ENCODE results near the gene PDGFC. TPM values are rescaled to one million over a fixed set of nuclear protein-coding genes. Genes with fewer than 3 reads are reported as not detected.

Gene PDGFC
- total RNA-seq, 2 donors from 2014 or later = 3.9 to 8.3 TPM

- Histone ChIP-seq H3K9ac (ENCODE audit: low read depth in 2 of 2, low read length in 2 of 2) (no peak overlapping the region), H3K27me3 (no peaks in the 10 kb centered on the region), H3K27ac (no peak overlapping the region), H3K9me3 (no peaks in the 10 kb centered on the region), H3K36me3 (no peaks in the 10 kb centered on the region), H3K4me3 (no peak overlapping the region), H3K4me1 (no peaks in the 10 kb centered on the region)
- intact Hi-C loops (cut with DNase I) = no loop called here
- TF ChIP-seq CTCF (IDR thresholded peaks at IDR 0.05) = no peak
- DNase-seq = no peak
Measured at GRCh38 chr4:156983366-156983765, 11.8 kb upstream of the PDGFC start.

GRCh38 chr4:156981262-156981769 lies 9.7 kb upstream of the PDGFC start:
- H3K27me3 ChIP-seq = no peaks in the 10 kb centered on the region
- no peak for TF ChIP-seq CTCF (IDR thresholded peaks at IDR 0.05)
- no peak overlapping the region for H3K27ac ChIP-seq
- intact Hi-C loops (cut with DNase I) = no loop called here
- H3K36me3 ChIP-seq = no peaks in the 10 kb centered on the region
- H3K9ac ChIP-seq (ENCODE audit: low read depth in 2 of 2, low read length in 2 of 2) = no peak overlapping the region
- DNase-seq = no peak
- H3K9me3 ChIP-seq = no peaks in the 10 kb centered on the region
- no peaks in the 10 kb centered on the region for H3K4me1 ChIP-seq
- no peak overlapping the region for H3K4me3 ChIP-seq

- DNase-seq = no peak
- H3K9ac ChIP-seq (ENCODE audit: low read depth in 2 of 2, low read length in 2 of 2) = no peak overlapping the region
- H3K9me3 ChIP-seq = no peaks in the 10 kb centered on the region
- no peaks in the 10 kb centered on the region for H3K27me3 ChIP-seq
- H3K4me3 ChIP-seq = no peak overlapping the region
- no peaks in the 10 kb centered on the region for H3K4me1 ChIP-seq
- no peak for TF ChIP-seq CTCF (IDR thresholded peaks at IDR 0.05)
- intact Hi-C loops (cut with DNase I) = no loop called here
- no peaks in the 10 kb centered on the region for H3K36me3 ChIP-seq
- no peak overlapping the region for H3K27ac ChIP-seq
Measured at GRCh38 chr4:156977435-156978160, 6.0 kb upstream of the PDGFC start.

- no peaks in the 10 kb centered on the region for H3K36me3 ChIP-seq
Measured at GRCh38 chr4:156976147-156976546, 4.5 kb upstream of the PDGFC start.

GRCh38 chr4:156975686-156976085 lies 4.1 kb upstream of the PDGFC start:
- Histone ChIP-seq H3K27ac (no peak overlapping the region), H3K4me1 (no peaks in the 10 kb centered on the region), H3K36me3 (no peaks in the 10 kb centered on the region), H3K27me3 (no peaks in the 10 kb centered on the region), H3K4me3 (no peak overlapping the region), H3K9ac (ENCODE audit: low read depth in 2 of 2, low read length in 2 of 2) (no peak overlapping the region), H3K9me3 (no peaks in the 10 kb centered on the region)
- DNase-seq = no peak
- TF ChIP-seq CTCF (IDR thresholded peaks at IDR 0.05) = no peak
- intact Hi-C loops (cut with DNase I) = no loop called here

More at GRCh38 chr4:156976147-156976546, 4.5 kb upstream of the PDGFC start:
- no peak for TF ChIP-seq CTCF (IDR thresholded peaks at IDR 0.05)
- Histone ChIP-seq H3K9ac (ENCODE audit: low read depth in 2 of 2, low read length in 2 of 2) (no peak overlapping the region), H3K27me3 (no peaks in the 10 kb centered on the region), H3K27ac (no peak overlapping the region), H3K4me1 (no peaks in the 10 kb centered on the region), H3K4me3 (no peak overlapping the region), H3K9me3 (no peaks in the 10 kb centered on the region)
- DNase-seq = no peak
- intact Hi-C loops (cut with DNase I) = no loop called here

Measured in colonic mucosa (tissue), 4 donors.